G401 (cell line): Measurements from ENCODE around the gene SAMD15. TPM values are rescaled to one million over a fixed set of nuclear protein-coding genes. Genes with fewer than 3 reads are reported as not detected.
"Not testable (repeated sequence)": the region's sequence is repeated elsewhere in the genome, so short reads cannot be mapped to it uniquely, and the experiment has no call there.

Source experiments
- DNase-seq: peaks from one replicate; pipeline ENCODE4 v3.0.0-alpha.2; 2015; ENCODE audit warnings: low spot score
- in situ Hi-C: cut with HindIII; loops from 2 replicates; pipeline ENCODE4 v1.10.0; 2016; ENCODE audit warnings: low sequenced_read_pairs, mixed read lengths
- total RNA-seq: library from RNA; depleted of rRNA; stranded (reverse); fragments of >200 nt; shearing (Covaris generic); gene quantifications from 2 replicates; pipeline ENCODE4 v1.2.3, GENCODE V29; 2014; rRNA removed

The SAMD15 gene
- 5.8 and 6.6 TPM in 2 replicates for total RNA-seq

DNA sequence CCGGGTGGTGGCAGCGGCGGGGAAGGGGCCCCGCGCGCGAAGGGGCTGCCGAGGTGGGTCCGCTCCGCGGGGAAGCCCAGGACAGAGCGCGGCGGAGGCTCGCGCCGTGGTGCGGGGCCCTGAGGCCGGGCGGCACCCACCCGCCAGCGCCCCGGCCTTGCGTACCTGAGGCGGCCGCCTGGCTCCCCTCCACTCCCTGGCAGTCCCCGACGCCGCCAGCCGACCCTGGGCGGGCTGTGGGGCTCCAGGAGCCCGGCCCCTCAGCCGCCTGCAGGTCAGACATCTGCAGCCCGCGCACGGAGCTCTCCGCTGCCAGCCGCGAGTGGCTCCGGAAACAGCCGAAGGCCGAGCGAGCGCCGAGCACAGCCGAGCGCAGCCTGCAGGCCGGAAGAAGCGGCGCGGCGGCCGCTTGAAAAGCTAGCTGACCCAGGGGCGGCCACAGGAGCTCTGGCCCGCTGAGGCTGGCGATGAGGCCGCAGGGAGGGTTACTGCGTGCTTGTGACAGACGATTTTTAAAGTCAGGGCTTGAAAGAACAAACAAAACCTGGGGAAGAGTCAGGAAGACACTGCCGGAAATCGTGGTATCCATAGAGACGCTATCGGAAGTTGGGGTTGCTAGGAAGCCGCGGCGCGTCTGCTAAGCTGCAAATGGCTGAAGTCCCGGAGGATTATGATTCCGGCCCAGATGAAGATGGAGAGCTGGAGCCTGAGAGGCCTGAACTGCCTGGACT is at the start of gene SAMD15, which contains the start of gene TMED8:
Gene SAMD15 (plus strand): TSS at position 609 of the 731 bp plus-strand sequence. CDS start 40 bp downstream, at position 649.
Gene TMED8 (minus strand): TSS at position 324 of the 731 bp plus-strand sequence. CDS start 41 bp downstream, at position 283.
- DNase-seq = peak; percentile 88

DNA sequence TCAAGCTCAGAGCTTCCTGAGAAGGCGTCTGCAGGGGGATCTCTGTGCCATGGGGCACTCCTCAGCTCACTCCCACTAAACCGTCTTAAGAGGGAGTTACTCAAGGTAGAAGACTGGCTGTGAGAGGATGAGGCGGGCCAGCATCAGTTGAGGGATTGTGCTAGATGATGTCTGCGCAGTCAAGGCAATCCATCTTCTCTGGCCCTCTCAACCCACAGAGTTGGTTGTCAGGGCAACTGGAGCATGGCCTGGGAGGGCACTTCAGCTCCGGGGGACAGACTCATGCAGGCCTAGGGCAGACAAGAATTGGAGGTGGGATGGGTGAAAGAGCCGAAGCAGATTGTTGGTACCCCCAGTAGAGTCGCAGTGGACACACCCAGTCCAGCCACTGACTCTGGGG is 47.3 kb upstream of the SAMD15 start:
- no peak for DNase-seq
- in situ Hi-C loops = no loop called here

More for the DNA sequence above, at the start of gene SAMD15, which contains the start of gene TMED8:
- in situ Hi-C loops = no loop called here

DNA sequence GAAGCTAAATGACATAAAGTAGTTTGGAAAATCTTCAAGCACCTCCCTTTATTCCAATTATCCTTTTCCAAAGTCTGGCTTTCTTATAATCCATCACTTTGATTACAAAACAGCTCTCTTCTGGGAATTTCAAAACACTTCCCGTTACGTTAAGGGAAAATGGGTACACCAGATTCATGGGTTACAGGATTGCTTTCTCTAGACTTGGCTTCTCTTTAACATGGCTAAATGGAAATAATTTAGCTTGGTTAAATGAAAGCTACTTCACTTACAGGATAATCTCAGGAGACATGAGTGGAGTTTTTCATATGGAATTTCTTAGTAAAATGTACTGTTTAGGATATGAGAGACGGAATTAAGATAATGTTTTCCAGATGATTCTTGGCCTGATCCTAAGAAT is 41.6 kb upstream of the SAMD15 start:
- in situ Hi-C loops = no loop called here
- DNase-seq = no peak

DNA sequence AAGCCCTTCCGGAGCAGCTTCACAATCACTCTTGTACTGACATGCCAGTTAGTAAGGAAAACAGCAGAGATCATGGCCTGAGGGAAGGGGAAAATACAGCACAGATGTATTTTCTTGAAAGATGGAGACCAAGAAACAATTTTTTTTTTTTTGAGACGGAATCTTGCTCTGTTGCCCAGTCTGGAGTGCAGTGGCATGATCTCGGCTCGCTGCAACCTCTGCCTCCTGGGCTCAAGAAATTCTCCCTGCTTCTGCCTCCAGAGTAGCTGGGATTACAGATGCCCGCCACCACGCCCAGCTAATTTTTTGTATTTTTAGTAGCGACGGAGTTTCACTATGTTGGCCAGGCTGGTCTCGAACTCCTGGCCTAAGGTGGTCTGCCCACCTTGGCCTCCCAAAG is 39.9 kb upstream of the SAMD15 start:
- DNase-seq, in situ Hi-C loops: not testable (repeated sequence)

DNA sequence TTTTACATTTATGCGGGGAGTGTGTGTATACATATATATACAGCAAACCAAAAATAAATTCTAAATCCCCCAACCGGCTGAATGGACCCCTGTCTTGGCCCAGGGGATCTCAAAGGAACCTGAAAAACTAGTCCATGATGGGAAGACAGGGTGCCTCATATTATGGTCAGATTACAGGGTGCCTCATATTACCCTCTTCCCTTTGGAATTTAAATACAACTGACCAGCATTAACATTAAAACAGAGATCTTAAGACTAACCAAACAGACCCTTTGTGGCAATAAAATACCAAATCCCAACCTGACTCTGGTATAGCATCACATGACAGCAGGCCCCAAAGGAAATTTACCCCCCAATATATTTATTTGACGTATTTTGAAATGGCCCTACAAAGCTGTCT is 39.3 kb upstream of the SAMD15 start:
- in situ Hi-C loops = no loop called here
- no peak for DNase-seq

DNA sequence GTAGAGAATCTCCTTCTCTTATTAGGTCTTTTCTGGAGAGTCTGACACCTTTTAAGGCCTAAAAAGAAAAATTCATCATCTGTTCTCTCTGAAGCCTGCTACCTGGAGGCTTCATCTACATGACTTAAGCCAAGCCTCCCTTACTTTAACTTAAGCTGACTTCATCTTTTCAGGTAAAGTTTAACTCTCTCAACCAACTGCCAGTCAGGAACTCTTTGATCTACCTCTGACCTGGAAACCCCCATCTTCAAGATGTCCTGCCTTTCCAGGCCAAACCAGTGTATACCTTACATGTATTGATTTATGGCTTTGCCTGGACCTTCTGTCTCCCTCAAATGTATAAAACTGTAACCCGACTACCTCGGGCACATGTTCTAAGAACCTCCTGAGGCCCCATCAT is 38.9 kb upstream of the SAMD15 start:
- in situ Hi-C loops = no loop called here
- DNase-seq = no peak

DNA sequence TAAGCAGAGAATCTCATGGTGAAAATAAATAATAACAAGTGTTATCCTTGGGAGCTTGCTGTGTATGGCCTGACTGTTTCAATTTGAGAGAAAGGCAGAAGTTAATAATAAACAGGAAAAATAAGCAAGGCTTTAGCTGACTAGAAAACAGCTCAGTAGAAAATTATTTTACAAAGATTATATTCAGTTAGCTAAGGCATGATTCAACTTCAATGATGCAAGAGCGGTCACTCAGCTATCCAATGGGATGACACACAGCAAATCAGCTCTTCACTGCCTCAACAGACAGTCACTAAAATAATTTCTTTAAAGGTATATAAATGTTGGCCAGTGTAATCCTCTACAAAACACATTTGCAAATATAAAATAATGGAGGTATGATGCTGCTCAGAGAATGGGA is 37.8 kb upstream of the SAMD15 start:
- in situ Hi-C loops = no loop called here
- no peak for DNase-seq

DNA sequence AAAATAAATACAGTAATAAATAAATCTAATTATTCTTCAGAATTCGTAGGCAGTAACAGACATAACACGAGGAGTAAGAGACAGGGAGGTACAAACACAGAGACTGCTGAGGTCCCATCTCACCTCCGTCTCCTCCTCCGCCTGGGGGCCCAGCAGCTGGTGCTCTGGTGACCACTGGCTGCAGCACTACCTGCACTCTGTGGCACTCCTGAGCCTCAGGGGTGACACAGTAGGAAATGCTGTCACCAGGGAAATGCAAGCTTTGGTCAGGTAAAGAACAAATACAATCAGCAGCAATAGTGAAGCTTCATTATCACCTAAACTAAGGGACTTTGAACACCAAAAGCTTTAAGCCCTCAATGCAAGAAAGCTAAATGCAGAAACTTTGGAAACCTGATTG is 36.8 kb upstream of the SAMD15 start:
- in situ Hi-C loops = no loop called here
- DNase-seq = no peak

DNA sequence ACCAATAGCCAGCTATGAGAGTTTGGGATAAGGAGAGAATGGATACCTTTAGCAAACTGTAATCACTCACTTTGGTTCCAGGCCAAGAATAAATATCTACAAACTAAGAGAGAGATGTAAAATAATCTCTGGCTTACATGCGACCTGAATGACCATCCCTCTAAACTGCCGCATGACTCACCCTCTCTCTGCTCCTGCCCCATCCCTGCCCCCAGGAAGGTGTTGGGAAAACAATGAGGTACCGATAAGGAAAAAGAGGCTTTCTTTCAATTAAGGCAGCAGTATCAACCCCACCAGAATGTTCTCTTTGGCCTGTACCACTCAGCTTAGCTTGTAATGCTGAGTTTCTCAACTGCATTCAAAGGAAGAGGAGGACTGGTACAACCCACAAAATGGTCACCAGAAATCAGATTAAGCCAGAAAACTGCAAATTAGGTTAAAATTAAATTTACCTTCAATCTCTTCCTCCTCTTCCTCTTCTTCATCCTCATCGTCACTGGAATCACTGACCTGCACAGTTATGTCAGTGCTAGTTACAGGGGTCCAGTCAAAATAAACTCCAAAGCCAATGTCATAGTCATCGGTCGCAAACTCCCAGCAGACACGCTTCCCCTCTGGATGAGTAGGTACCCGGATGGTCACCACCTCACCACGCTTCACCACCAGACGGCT is 34.3 kb upstream of the SAMD15 start:
- no peak for DNase-seq
- in situ Hi-C loops = no loop called here

DNA sequence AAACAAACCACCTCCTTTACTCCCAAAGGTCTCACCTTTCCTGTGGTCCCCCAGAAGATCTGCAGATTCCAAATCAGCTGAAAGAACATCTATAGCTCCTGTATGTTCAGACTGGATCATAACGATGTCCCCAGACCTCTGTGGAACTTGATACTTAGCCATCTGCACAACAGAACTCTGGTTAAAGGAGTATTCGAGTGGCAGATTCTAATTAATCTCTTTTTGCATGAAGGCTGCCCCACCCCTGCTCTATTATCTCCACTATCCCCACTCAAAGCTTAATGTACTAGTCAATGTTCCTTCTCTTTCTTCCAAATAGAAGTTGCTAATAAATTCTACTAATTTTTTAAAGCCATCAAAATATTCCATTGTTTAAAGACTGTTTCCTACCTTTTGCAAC is 33.5 kb upstream of the SAMD15 start:
- no peak for DNase-seq
- in situ Hi-C loops = no loop called here

DNA sequence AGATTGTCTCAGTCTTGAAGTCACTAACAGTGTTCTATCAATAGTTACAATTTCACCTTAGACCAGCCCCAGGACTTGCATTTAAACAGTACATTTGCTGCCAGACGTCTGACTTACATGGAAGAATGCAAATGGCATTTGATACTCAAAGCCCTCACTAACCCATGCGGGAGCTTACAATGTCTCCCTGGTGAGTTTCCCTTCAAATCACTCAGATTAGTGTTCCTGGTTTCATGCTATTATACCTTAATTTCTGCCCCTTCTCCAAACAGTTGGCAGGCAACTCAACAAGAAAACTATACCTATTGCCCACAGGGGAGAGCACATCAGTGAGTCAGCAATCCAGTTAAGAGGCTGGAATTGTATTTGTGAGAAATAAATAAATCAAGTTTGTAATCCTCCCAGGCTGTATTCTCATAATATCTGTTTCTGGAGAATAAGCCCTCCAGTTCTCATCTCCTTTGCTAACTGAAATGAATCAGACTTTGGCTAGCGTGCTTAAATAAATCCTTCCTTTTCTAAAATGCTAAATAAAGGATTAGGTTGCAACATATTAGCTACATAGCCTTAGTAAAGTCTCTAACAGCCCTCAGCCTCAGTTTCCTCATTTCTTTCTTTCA is 32.7 kb upstream of the SAMD15 start:
- in situ Hi-C loops = no loop called here
- no peak for DNase-seq

DNA sequence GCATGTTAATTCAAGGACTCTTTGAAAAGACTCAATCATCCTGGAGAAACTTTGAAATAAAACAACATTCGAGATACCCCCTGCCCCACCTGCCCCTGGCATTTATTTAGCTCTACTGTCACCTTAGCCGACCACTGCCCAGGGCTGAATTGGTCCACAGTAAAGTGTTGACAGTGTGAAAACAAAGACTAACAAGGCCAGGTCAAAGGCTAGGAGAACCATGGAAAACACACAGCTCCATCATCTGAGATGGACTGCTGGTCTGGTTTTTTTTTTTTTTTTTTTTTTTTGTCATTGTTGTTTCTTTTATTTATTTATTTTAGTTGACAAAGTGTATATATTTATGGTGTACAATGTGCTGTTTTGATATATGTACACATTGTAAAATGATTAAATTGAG is 30.7 kb upstream of the SAMD15 start:
- in situ Hi-C loops = no loop called here
- no peak for DNase-seq

DNA sequence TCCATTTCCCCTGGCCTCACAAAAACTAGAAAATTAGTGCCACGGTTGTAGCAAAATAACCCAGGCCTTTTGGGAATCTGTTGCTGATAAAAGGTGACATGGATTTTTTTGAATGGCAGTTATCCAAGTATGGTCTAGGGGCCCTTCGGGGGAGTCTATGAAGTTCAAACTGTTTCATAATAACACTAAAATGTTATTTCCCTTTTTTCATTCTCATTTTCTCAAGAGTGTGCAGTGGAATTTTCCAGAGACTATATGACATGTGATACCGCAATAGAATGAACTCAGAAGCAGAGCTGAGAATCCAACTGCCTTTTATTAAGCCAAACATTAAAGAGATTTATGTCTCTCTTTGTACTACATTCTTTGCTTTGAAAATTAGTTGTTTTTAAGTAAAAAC is 29.4 kb upstream of the SAMD15 start:
- no peak for DNase-seq
- in situ Hi-C loops = no loop called here

DNA sequence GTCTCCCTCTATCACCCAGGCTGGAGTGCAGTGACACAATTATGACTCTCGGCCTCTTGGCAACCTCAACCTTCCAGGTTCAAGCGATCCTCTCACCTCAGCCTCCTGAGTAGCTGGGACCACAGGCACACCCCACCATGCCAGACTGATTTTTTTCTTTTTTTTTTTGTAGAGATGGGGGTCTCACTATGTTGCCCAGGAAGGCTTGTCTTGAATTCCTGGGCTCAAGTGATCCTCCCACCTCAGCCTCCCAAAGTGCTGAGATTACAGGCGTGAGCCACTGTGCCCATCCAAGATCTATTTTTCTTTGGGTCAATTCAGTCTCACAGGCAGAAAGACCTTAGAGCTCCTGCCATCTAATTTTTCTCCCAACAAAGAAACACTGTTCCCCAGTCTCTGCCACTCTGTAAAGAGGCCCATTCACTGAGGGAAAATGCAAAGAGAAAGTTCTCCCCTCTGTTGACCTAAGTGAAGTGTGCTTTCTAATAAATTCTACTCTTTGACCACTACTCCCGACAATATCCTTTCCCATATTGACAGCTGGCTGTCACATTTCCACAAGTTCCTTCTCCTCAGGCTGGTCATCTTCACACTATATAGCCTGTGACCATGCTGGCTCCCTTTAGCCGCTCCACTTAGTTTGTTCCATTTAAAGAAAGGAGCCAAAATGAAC is 23.6 kb upstream of the SAMD15 start:
- DNase-seq = no peak
- in situ Hi-C loops = loop anchor here (5.0 kb wide), 1 partner anchor 104 kb away; the partner anchor contains the start of genes AHSA1 and VIPAS39

DNA sequence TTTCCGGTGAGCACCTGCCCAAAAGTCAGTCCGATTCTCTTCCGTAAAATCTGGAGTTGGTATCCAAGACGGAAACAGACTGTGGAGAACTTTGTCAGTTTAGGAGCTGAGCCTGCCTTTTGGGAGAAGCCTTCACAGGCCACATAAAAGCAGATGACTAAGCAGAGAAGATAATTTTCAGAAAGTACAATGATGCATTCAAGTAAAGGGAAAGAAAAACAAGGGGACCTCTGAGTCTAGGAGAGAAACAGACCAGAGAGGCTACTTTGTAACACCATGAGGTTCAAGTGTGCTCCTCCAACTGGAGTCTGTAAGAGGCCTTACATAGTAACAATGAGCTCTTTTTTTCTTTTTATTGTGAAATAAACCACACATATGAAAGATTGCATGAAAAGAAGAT is 21.4 kb upstream of the SAMD15 start:
- DNase-seq = no peak
- in situ Hi-C loops = no loop called here

DNA sequence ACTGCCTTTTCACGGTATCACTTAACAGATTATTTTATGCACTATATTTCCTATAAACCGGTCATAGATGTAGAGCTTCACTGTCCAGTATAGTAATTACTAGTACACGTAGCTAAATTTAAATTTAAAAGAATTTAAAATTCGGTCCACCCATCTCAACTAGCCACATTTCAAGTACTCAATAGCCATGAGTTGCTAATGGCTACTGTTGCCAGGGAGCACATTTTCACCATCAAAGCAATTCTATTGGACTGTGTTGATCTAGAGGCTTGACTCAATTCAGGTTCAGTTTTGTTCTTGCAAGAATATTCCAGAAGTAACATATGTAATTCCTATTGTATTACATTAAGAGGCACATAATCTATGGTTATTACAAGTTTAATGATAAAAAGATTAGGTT is 20.3 kb upstream of the SAMD15 start:
- in situ Hi-C loops = no loop called here
- DNase-seq = no peak

DNA sequence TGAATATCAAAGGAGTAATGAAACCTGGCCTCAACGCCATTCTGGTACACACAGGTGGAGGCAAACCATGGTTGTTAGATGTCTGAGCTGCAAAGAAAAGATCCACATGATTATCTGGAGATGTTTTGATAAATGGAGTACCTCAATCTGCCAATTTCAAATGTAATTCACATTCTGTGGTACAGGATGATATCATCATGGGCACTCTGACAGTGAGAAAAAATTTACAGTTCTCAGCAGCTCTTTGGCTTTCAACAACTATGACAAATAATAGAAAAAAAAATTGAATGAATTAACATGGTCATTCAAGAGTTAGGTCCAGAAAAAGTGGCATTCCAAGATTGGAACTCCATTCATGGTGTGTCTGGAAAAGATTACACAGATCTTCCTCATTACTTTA is 17.6 kb upstream of the SAMD15 start:
- in situ Hi-C loops = no loop called here

DNA sequence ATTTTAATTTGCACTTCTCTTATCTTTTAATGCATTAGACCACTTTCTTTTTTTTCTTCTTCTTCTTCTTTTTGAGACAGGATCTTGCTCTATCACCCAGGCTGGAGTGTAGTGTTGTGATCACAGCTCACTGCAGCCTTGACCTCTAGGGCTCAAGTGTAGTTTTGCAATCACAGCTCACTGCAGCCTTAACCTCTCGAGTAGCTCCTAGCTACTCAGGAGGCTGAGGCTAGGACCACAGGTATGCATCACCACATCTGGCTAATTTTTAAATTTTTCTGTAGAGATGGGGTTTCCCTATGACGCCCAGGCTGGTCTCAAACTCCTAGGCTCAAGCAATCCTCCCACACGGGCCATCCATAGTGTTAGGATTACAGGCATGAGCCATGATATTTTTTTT is 13.0 kb upstream of the SAMD15 start:
- in situ Hi-C loops = no loop called here
- DNase-seq = no peak

More for the DNA sequence above, 17.6 kb upstream of the SAMD15 start:
- no peak for DNase-seq

DNA sequence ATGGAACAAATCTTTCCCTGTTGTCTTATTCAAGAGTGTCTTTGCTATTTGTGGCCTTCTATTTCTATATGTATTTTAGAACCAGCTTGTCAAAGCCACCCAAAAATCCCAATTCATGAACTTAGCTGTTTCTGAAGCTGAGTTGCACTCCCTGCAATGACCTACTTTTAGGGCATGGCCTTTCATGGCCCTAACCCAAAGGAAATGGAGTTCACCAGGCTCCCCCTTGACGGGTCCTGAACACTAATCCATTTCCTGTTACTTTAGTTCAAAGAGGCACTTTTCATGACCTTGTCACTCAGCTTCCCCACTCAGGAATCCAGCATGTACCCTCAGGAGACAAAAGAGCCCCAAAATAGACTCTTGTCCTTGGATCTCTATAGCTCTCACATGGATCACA is 7.9 kb upstream of the SAMD15 start:
- in situ Hi-C loops = no loop called here
- DNase-seq = no peak
